ENCODE measurements around the gene IRF8.
A peak's percentile ranks its signal among the peaks of the same experiment; 100 is the strongest.
"Not testable (repeated sequence)": the region's sequence is repeated elsewhere in the genome, so short reads cannot be mapped to it uniquely, and the experiment has no call there.

The IRF8 gene

DNA sequence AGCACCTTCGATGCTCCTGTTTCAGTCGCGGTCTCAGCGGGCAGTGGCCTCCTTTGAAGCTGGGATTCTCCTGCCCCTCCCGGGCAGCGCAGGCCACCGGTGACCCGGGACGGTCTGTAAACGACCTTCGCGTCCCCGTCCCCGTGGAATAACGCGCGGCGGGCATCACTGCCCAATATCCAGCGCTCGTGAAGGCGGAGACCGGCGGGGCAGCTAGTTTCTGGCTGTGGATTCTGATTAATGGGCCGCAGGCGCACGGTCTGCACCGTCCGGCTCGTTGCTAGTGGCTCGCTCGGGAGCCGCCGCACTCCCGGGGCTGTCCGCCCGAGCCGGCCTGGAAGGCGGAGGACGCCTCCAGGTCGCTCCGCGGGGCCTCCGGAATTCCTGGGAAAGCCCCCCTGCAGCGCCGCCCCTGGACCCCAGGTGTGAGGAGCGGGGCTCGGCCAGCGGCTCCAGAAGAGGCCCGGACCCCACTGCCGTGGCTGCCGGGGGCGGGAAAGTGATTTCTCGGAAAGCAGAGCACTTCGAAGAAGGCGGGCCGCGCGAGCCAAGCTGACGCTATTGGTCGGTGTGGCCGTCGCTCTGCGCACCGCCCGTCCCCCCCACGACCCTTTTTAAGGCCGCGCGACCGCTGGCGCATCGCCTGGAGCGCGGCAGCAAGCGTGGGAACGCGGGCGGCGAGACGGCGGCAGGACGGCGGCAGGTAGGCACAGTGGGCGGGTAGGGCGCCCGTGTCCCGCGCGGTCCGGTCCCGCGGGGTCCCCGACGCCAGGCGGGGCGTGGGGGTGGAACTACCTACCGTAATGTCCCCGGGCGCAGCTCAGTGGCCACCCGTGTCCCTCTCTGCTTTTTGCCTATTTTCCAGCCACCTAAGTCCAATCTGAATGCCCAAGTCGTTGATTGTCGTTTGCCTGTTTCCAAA lies at the start of gene IRF8:
Gene IRF8, plus strand, starts transcription at position 642 of the 922 bp plus-strand sequence. CDS start 3,854 bp downstream, outside the sequence.
- peak; percentile 58 for DNase-seq

DNA sequence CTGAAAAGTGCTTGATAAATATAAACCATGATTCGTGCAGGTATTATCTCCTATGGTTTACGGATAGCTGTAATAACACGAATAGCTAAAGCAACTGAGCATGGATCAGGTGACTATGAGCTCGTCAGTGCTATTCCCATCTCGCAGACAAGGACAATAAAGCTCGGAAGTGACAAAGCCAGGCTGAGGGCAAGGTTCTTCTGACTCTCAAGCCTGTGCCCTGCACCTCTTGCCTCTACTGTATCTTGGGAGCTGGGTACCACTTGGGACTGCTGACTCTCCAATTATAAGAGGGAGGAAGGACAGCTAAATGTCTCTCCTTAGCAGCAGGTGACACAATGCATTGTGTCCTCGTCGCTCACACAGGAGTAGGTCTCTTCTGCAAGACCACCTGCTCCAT lies 49.6 kb upstream of the IRF8 start:
- DNase-seq, result no peak

GRCh38 chr16:85850344-85850880 lies 48.5 kb upstream of the IRF8 start:
- DNase-seq, result no peak

- no peak for DNase-seq
Measured at GRCh38 chr16:85851034-85851785, 47.8 kb upstream of the IRF8 start.

DNA sequence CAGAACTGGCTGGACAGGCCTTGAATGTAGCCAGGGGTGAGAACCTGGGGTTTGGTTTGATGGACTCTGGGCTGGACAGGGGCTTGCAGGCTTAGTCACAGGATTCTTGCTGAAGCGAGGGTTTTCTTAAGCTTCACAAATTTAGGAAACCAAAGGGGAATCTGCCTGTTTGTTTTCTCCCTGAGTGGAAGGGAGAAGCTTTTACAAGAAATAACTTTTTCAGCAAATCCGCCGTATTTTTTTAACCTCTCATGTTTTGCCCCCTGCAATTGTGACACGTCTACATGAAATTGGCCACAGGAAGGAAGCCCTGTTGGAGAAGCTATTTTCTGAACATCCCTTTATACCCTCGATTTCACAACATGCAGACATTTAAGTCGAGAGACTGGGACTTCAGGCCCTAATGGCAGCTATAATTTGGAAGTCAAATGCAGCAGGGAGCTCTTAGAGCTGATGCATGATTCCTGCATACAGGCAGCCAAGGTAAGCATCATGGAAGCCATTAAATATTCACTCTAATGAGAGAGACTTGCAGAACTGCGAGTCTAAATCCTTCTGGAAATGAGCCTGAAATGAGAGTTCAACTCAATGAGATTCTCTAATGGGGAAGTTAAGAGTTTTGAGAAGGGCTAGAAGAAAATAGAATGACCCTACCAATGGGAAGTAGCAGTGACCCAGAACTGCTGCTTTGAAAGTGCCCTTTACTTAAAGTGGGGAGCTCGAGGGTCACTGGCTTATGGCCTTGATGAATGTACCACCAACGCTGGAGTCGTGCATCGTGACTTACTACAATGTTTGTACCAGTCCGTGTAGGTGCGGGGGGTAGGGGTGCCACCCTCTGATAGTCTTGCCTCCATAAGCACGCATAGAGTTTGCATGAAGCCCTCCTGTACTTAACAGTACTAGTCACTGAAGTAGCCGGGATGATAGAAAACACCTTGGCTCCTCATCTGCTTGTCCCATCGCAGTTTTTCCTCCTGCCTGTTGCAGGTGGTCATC lies 45.1 kb upstream of the IRF8 start:
- no peak for DNase-seq

DNA sequence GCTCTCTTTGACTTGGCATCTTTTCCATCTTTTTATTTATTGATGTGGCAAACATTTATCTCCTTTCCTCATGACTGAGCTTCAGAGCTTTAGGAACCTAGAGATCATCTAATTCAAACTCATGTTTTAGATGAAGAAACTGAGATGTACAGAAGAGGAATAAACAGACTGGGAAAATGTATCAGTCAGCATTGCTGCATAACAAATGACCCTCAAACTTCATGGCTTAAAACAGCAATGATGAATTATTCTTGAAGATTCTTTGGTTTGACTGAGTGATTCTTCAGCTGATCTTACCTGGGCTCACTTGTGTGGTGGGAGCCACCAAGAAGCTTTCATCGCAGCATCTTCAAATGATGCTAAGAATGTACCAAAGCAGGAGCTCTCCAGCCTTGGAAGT lies 44.0 kb upstream of the IRF8 start:
- no peak for DNase-seq

- no peak for DNase-seq
Measured at GRCh38 chr16:85856079-85856478, 42.9 kb upstream of the IRF8 start.

- no peak for DNase-seq
Measured at GRCh38 chr16:85856585-85856984, 42.4 kb upstream of the IRF8 start.

GRCh38 chr16:85857406-85857805 lies 41.6 kb upstream of the IRF8 start:
- DNase-seq, result no peak

DNA sequence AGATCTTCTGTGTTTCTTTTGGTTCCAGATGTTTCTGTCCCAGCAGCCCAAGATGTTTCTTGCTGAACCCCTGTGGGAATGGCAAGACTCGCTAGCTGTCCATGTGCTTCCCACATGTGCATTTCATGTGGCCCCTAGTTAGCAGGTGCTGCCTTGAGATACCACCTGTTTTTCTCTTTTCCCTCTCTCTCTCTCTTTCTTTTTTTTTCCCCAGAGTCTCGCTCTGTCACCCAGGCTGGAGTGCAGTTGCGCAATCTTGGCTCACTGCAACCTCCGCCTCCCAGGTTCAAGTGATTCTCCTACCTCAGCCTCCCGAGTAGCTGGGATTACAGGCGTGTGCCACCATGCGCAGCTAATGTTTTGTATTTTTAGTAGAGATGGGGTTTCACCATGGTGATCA lies 40.4 kb upstream of the IRF8 start:
- DNase-seq, result not testable (repeated sequence)

DNA sequence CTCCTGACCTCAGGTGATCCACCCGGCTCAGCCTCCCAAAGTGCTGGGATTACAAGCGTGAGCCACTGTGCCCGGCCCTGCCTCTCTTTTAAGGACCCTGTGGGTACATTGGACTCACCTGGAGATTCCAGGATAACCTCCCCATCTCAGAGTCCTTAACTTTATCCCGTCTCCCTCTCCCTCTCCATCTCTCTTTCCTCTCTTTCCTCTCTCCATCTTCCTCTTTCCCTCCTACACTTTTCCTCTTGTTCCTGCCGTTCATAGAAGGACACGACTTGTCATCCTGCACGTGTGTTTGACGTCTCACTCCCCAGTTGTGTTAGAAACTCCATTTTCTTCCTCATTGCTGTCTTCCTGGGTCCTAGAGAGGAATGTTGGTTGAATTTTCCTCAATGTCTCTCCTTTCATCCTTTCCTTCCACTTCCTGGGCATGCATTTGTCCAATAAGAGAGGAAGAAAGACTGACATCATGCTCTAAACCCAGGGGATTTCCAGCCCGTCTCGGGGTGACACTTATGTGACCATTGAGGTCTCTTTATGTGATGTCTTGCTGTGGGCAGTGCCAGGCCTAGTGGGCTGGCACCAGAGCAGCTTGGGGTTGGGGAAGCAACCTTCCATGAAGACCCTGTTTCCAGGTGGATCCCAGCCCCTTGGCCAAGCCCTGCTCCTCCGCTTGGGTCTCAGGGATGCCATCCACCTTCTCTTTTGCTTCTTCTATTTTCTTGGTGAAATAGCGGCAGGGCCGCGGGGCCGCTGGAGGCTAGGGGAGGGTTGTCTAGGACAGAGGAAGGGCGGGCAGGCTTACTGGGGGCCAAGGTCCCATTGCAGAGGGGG lies 39.8 kb upstream of the IRF8 start:
- no peak for DNase-seq

- no peak for DNase-seq
Measured at GRCh38 chr16:85859818-85860125, 39.2 kb upstream of the IRF8 start.

- no peak for DNase-seq
Measured at GRCh38 chr16:85860413-85861094, 38.4 kb upstream of the IRF8 start.

- no peak for DNase-seq
Measured at GRCh38 chr16:85861095-85861825, 37.7 kb upstream of the IRF8 start.

DNA sequence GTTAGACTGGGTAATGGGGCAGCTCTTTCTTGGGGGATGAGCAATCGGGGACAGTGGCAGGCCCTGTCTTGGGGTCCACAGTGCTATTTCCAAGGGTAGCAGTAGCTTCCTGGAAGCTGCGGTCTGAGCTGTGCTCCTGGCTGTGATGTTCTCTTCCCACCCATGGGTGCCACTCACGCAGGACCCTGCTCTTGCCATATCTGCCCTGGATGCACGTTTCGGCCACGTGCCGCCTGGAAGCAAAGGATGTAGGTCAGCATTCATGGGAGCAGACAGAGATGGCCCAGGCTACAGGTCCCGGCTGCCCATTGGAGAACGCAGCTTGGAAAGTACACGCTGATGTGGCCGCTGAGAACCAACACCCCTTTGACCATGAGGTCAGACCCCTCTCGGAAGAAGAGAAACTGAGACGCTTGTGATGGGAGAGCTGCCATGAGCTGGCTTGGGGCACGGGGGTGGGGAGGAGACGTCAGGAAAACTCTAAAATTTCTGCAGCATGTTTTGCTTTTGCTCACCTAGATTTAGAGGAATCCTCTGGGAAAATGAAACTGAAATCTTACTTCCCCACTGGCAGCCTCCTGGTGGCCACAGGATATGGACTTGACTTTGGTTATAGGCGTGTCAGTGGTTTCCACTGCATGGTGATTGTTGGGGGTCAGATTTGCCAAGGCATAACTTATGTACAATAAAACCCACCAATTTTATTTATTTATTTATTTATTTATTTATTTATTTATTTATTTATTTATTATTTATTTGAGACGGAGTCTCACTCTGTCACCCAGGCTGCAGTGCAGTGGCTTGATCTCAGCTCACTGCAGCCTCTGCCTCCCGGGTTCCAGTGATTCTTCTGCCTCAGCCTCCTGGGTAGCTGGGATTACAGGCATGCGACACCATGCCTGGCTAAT lies 36.2 kb upstream of the IRF8 start:
- DNase-seq, result no peak

- DNase-seq, result no peak
Measured at GRCh38 chr16:85863384-85863774, 35.6 kb upstream of the IRF8 start.

GRCh38 chr16:85864965-85865364 lies 34.0 kb upstream of the IRF8 start:
- no peak for DNase-seq

GRCh38 chr16:85867189-85867588 lies 31.8 kb upstream of the IRF8 start:
- no peak for DNase-seq

DNA sequence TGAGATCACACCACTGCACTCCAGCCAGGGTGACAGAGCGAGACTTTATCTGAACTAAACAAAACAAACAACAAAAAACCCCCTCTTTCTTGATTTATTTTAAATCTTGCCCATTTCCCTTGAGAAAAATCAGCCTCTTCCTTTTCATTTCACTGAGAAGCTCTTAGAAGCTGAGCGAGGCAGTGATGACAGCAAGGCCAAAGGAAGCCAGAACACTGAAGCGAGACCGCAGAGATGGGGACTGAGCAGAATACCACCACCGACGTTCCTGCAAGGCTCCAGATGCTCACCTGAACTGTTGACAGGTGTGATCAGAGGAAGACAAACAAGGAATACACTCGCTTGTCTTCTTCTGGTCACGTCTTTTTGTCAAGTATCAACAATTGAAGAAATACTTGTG lies 30.5 kb upstream of the IRF8 start:
- DNase-seq, result no peak
